Endometrial microvascular endothelial cells (primary cell): ENCODE measurements around the gene GABBR1. TPM values are rescaled to one million over a fixed set of nuclear protein-coding genes. Genes with fewer than 3 reads are reported as not detected.

Source experiments
- in situ Hi-C: cut with HindIII; loops from 2 replicates; pipeline ENCODE4 v1.10.0; 2017; ENCODE audit warnings: low sequenced_read_pairs, low pct_unique_long_range_greater_than_20kb; ENCODE audit errors: inconsistent ontology term
- total RNA-seq: library from RNA; depleted of rRNA; stranded (reverse); fragments of >200 nt; gene quantifications from one replicate; pipeline ENCODE4 v1.2.3, GENCODE V29; 2015; ENCODE audit errors: inconsistent ontology term

The GABBR1 gene
- total RNA-seq, 1 donor from 2014 or later = 6.7 TPM

GRCh38 chr6:29590218-29590808, 42.7 kb downstream of the GABBR1 start:
- in situ Hi-C loops = no loop called here

DNA sequence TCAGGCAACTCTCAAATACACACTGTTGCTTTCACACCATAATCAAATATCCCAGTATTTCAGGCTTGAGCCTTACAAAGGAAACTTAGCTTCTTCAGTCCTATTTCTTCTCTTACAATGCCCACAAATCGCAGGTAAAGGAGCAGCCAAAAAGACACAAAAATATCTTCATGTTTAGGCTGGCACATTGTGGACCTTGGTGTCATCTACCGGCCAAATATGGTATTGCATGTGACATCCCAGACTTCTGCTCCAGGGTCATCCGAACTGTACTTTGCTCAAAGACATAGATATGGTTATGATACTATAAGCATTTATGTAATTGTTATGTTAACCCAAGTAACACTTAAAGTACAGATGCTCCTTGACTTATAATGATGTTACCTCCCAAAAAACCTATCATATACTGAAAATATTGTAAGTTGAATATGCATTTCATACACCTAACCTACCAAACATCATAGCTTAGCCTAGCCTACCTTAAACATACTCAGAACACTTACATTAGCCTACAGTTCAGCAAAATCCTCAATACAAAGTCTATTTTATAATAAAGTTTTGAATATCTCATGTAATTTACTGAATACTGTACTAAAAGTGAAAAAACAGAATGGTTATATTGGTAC, 43.4 kb downstream of the GABBR1 start:
- in situ Hi-C loops = no loop called here

DNA sequence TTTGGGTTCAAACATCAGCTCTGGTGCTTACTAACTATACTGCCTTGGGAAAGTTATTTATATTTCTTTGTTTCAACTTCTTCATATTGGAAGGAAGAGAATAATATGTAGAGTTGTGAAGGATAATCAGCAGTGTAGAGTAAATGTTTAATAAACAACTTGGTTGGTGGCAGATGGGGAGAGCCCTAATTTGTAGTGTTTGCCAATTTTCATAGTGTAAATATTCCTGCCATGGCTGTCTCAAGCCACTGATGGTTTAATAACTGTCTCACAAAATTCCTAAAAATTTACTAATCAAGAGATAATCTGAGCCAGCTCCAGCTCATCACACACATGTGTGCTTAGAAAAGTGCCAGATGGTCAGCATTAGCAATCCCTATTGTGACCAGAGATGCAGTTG, 48.2 kb downstream of the GABBR1 start, which contains the start of gene OR2H2:
Gene OR2H2 (plus strand): TSS at position 301 of the 400 bp plus-strand sequence. CDS start 2,824 bp downstream, outside the sequence.
- in situ Hi-C loops = no loop called here

DNA sequence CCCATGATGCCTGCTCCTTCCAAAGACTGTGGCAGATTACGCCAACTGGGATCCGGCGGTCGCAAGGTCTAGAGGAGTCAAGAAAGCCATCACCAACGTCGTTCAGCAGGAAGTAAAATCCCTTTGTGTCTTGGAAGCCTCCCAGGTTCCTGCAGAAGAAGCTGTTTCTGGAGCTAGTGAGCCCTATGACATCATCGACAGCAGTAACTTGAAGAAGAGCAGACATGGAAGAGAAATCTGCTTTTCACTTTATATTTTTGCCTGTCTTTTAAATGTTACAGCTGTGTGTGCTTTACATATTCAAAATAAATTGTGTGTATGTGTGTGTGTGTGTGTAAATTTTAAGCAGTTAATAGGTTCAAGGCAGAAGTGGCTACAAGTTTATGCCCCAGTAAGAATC, 55.4 kb downstream of the GABBR1 start:
- in situ Hi-C loops = no loop called here

DNA sequence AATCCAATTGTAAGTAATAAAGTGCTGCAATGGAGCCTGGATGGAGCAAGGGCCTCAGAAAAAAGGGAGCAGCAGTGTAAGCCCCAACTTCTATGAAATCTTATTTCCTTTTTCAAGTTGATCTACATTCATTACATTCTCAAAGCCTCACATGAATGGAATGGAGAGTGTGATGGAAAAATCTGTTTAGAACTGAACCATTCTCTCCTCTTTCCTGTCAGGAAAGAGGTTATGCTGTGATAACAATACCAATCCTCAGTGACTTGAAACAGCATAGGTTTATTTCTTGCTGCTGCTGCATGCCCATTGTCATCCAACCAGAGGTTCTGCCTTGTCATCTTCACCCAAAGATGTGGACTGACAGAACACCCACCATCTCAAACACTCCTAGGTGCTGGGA, 56.9 kb downstream of the GABBR1 start:
- in situ Hi-C loops = no loop called here

DNA sequence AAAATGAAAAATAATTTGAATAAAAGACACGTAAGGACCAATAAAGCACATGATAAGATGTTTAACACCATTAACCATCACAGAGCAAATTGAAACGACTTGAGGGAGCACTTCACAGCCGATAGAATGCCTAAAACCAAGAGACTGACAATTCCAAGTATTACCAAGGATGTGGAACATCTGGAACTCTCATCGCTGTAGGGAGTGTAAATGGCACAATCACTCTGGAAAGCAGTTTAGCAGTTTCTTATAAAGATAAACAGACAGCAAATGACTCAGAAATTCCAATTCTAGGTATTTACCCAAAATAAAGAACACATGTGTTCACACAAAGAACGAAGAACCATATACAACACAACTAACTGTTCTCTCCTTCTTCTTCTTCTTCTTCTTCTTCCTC, 65.0 kb downstream of the GABBR1 start:
- in situ Hi-C loops = no loop called here

DNA sequence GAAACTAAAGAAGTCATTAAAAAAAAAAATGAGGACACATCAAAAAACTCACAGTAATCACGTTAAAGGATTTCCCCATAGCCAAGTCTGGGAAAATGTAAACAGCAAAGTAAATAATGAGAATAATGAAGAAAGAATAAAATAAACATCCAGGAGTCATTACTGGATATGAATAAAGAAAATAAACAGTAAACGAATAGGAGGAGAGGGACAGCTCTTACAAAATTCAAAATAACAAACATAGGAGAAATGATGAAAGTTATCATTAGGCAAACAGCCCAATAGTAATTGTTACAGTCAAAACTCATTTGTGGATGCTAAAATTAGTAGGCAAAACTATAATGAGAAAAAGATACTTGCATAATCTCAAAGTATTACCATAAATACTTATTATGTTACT, 65.4 kb downstream of the GABBR1 start:
- in situ Hi-C loops = no loop called here

- in situ Hi-C loops = no loop called here
Observed at GRCh38 chr6:29566856-29567255, 66.1 kb downstream of the GABBR1 start.

DNA sequence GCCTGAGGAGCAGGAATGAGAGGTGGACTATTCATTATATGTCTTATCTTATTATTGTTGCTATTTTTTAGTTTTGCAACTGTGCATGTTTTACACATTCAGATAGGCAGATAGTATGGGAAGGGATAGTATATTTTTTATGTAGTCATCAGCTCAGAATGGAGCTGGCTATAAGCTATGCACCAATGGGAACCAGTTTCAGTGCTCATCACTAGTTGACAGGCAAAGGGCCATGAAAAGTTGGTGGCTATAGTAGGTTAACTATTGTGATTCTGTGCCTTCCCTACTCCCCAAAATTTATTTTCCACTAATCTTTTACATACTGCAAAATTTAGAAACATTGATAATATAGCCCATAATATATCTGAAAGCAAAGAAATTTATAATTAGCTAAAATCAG, 68.1 kb downstream of the GABBR1 start:
- in situ Hi-C loops = no loop called here

GRCh38 chr6:29563435-29563965, 69.5 kb downstream of the GABBR1 start:
- in situ Hi-C loops = no loop called here

- in situ Hi-C loops = no loop called here
Observed at GRCh38 chr6:29561606-29562181, 71.3 kb downstream of the GABBR1 start.

DNA sequence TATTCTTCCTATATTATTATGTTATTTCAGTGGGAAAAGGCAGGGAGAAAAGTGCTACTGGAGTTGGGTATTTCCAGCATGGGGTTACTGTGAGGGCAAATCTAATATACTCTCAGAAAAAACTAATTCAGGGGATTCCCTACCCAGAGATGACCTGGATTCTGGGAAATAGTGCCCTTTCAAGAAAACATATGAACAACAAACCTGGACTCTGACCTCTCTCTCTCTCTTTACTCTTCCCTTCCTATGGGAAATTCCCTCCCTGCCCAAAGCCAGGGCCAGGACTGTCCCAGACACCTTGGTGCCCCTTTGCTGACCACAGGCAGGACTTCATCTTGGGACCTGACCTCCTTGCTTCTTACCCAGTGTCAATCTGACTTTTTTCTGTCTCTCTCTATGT, 71.9 kb downstream of the GABBR1 start:
- in situ Hi-C loops = no loop called here

- in situ Hi-C loops = no loop called here
Observed at GRCh38 chr6:29559524-29560287, 73.3 kb downstream of the GABBR1 start, which contains the start of gene UBD. UBD (minus strand) TSS chr6:29559732; CDS start chr6:29559701, 31 bp downstream.

DNA sequence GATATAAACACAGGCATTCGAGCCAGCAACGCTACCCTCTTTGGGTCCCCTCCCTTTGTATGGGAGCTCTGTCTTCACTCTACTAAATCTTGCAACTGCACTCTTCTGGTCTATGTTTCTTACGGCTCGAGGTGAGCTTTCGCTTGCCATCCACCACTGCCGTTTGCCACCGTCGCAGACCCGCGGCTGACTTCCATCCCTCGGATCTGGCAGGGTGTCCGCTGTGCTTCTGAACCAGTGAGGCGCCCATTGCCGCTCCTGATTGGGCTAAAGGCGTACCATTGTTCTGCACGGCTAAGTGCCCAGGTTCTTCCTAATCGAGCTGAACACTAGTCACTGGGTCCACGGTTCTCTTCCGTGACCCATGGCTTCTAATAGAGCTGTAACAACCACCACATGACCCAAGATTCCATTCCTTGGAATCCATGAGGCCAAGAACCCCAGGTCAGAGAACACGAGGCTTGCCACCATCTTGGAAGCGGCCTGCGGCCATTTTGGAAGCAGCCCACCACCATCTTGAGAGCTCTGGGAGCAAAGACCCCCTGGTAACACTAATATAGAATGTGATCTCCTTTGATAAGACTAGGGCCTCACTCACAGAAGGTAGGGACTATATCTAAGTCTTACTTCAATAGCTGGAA, 74.4 kb downstream of the GABBR1 start:
- in situ Hi-C loops = no loop called here

DNA sequence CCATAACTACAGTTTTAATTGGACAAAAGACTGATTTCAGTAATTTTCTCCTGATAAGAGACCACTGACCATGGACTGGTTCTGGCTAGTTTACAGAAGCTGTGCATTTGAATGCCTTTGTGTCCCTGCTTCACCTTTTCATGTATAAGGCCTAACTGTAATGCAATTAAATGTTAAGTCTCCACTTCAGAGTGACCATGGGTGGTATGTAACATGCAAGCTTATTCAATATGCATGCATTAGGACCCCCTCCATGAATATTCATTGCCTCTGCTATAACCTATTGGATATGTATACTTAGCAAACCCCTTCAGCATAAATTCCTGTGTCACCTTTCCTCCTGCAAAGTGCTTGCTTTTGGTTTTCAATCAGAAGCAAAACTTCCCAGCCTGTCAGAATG, 75.7 kb downstream of the GABBR1 start:
- in situ Hi-C loops = no loop called here

- in situ Hi-C loops = no loop called here
Observed at GRCh38 chr6:29554764-29555163, 78.2 kb downstream of the GABBR1 start.

- in situ Hi-C loops = no loop called here
Observed at GRCh38 chr6:29553268-29554057, 79.5 kb downstream of the GABBR1 start.

DNA sequence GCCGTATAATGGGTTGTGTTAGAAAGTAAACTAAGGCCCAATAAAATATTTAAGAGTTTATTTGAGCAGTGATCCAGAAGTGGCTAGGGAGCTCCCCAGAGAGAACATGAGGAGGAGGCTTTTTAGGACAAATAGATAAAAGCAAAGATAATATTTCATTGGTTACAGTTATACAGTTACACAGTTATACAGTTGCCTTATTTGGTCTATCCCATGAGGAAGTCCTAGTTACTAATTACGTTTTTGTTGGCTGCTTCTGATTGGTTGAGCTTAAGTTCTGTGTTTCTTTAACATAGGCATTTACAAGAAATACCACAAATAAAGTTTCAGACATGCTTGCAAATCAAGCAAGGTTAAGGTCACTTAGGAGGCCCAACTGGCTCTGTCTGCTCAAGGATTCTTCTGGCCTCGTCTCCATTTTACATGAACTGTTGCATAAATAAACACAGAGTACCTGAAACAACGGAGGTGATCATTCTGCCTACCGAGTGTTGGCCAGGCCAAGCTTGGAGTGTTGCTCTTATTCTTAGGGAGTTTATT, 80.4 kb downstream of the GABBR1 start:
- in situ Hi-C loops = no loop called here
